DMS114 treated with DMSO at 0.1 percent for 48 hours (cell line): ENCODE results near the gene RNPS1.
A peak's percentile ranks its signal among the peaks of the same experiment; 100 is the strongest.

ENCODE experiments used
- DNase-seq: peaks from one replicate; lab custom pipeline; 2025; ENCODE audit not compliant: unreplicated experiment; lab: John Stamatoyannopoulos, UW

The RNPS1 gene, protein sequence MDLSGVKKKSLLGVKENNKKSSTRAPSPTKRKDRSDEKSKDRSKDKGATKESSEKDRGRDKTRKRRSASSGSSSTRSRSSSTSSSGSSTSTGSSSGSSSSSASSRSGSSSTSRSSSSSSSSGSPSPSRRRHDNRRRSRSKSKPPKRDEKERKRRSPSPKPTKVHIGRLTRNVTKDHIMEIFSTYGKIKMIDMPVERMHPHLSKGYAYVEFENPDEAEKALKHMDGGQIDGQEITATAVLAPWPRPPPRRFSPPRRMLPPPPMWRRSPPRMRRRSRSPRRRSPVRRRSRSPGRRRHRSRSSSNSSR

DNA sequence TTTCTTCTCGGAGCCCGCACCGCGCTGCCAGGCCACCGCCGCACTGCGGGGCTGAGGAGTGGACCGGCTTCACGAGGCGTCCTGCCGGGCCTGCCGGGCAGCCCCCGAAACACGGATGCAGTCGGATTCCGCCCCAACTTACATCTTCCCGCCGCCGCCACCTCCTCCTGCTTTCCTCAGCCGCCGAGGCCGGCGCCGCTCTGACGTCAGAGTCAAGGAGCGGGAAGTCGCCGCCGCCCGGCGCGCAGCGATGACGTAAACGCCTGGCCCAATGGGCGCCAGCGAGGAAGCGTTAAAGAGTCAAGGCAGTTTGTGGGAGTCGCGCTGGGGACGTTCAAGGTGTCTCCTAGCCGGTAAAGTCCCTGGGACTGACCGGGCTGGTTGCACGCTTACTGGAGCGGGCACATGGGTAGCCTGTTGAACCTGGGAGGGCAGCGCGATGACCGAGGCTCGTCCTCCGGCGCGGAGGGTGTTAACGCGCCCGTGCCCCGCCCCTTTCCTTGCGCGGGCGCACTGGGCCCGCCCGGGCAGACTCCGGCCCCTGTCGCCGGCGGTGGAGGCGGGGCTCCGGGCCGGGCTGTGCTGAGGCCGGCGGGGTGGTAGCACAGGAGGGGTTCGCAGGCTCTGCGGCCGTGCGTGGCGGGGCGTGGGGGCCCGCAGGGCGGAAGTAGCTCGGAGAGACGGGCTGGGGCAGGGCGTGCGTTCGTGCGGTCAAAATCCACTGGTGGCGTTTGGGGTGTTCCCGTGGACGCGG, at the start of gene RNPS1:
Gene RNPS1 (minus strand): TSS at position 214 of the 754 bp plus-strand sequence. CDS start 3,483 bp downstream, outside the sequence.
- peak; percentile 67 for DNase-seq

- DNase-seq = no peak
These were observed 49.5 kb upstream of the RNPS1 start for GRCh38 chr16:2317231-2318020.

DNA sequence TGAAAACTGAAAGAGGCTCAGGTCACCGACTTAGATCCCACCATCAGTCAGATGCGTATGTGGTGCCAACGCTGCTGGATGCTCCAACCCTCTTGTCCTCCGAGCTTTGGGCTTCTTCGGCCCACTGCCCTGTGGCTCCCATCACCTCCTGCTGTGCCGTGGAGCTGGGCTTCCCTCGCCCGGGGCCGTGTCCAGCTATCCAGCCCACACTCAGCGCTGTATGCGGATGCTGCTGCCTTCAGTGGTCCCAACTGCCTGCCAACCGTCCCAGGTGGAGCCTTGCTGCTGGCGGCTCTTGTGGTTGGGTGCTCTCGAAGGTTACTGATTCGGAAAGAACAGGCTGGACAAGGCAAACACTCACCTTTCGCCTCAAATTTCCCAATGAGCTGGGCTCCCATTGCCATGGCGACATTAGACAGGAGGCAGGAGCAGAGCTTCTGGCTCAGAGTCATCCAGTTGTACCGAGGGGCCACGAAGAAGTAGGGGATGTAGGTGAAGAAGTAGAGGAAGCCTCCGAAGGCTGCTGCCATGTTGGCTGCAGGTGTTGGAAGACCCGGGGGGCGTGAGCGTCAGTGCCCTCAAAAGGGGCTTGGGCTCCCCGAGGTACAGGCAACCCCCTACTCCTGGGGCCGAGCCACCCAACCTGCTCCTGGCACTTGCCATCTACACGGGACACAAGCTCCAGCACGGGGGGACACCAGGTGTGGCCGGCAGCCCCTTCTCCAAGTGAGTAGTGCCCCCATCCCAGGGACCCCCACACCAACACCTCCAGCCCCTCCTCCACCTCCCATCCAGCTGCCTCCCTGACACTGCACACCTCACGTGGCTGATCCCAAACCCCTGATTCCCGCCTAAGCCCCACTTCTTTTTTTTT, 40.4 kb upstream of the RNPS1 start:
- DNase-seq = no peak

GRCh38 chr16:2299915-2300192, 31.9 kb upstream of the RNPS1 start:
- no peak for DNase-seq

DNA sequence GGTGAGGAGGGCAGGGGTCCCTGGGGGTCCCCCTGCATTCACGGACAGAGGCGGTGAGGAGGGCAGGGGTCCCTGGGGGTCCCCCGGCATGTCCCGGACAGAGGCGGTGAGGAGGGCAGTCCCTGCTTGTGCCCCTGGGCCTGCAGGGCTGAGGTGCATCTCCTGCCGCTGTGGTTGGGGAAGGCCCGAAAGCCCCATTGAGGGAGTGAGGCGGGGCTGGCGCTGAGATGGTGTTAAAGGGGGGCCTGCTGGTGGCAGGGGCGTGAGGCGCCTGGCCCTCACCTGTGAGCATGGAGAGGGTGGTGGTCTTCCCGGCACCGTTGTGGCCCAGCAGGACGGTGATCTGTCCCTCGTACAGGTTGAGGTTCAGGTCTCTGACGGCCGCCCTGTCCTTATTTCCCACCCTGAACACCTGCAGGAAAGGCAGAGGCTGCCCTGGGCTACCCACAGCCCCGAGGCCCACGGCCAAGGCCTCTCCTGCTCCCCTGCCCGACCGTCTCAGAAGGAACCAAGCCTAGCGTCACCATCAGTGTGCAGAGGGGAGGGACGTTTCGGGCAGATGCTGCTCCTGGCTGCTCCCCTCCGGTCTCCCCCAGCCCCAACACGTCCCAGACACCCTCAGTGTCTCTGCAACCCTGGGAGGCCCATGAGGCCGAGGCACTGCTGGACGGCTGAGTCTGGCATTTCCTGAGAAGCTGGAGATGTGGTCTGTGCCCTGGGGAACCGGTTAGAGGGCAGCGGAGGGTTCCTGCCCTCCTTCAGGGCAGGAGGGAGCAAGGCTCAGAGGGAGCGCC, 31.4 kb upstream of the RNPS1 start:
- no peak for DNase-seq

- DNase-seq = no peak
These were observed 30.7 kb upstream of the RNPS1 start for GRCh38 chr16:2298621-2299020.

GRCh38 chr16:2297506-2297860, 29.6 kb upstream of the RNPS1 start:
- DNase-seq = no peak

DNA sequence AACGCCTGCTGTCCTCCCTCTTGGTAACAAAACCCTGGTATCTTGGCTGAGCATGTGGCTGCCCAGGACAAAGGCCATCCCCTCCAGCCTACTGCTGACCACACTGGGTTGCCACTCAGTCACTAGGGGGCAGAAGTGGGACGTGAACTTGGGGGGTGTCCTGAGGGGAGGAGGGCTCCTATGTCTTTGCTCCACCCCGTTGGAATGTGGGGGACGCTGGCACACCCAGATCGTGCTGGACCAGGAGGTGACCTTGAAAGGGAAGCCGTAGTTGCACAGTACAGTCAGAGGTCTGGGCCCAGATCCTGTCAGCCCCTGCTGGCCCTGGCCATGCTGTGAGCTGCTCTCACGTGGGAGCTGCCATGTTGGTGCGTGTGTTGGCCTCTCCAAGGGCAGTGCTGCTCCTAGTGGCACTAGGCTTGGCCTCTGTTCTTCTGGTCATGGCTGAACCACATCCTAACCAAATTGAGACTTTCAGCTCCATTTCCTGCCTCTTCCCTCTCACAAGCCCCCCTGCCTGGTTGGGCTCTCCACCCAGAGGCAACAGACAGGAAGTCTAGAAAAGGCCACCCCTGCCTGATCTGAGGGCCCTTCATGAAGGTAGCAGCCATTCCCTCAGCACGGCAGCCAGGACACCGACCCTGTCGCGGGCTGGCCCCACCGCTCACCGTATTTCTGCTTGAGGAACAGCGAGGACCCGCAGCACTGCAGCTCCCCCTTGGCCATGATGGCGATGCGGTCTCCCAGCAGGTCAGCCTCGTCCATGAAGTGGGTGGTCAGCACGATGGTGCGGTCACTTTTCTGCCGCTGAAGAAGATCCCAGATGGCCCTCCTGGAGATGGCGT, 29.0 kb upstream of the RNPS1 start:
- DNase-seq = no peak

GRCh38 chr16:2295056-2295798, 27.3 kb upstream of the RNPS1 start:
- DNase-seq = no peak

DNA sequence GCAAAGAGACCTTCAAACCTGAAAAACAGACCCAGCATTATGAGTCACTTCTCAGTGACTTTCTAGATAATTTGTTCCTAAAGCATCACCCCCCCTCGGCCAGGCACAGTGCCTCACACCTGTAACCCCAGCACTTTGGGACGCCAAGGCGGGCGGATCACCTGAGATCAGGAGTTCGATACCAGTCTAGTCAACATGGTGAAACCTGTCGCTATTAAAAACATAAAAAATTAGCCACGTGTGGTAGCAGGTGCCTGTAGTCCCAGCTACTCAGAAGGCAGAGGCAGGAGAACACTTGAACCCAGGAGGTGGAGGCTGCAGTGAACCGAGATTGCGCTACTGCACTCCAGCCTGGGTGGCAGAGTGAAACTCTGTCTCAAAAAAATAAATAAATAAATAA, 24.3 kb upstream of the RNPS1 start:
- no peak for DNase-seq

DNA sequence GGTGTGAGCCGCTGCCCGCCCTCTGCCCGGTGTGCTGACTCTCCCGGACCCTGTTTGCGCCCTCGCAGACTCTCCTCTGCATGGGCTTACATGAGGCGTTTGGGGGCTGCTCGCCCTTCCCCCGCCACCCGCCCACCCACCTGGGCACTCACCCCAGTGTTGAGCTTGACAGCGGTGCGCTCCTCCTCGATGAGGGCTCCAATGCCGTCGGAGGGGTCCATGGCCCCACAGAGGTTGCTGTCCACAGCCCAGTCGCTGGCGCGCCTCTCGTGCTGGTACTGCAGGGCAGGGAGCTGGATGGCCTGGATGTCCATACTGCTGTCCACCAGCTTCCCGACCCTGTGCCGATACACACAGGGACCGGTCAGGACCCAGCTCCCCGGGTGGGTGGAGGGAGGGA, 21.4 kb upstream of the RNPS1 start:
- DNase-seq = no peak

GRCh38 chr16:2288726-2289125, 20.8 kb upstream of the RNPS1 start:
- no peak for DNase-seq

- DNase-seq = no peak
These were observed 20.1 kb upstream of the RNPS1 start for GRCh38 chr16:2287916-2288547.

GRCh38 chr16:2286550-2286949, 18.6 kb upstream of the RNPS1 start:
- no peak for DNase-seq

- DNase-seq = no peak
These were observed 17.8 kb upstream of the RNPS1 start for GRCh38 chr16:2285731-2286191.

DNA sequence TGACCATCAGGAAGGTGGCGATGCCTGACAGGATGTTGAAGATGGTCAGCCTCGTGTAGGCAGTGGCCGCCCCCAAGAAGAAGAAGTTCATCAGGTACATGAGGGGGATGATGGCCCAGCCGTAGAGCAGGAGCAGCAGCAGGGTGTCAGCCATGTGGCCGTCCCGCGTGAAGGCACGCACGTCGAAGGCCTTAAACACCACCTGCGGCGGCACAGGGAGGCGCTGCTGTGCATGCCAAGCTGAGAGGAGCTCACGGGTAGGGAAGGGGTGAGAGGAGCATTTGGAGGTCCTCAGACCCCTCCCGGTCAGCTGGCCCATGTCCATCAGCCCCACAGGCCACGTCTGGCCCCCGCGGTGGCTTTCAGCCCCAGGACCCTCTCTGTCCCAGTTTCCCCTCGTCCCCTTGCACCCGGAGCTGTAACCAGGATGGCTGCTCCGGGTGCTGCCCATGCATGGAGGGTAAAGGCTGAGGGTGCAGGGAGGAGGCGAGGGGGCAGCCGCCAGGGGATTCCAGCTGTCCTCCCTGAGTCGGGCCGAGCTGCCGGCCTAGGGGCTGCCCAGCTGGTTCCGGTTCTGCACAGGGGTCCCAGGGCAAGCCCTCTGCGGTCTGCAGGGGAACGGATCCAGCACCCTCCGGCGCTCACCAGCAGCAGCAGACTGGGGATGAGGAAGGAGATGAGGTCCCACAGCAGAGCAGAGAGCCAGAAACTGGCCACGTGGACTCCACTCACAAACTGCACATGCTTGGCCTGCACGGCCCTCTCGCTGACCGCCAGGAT, 17.1 kb upstream of the RNPS1 start:
- no peak for DNase-seq

DNA sequence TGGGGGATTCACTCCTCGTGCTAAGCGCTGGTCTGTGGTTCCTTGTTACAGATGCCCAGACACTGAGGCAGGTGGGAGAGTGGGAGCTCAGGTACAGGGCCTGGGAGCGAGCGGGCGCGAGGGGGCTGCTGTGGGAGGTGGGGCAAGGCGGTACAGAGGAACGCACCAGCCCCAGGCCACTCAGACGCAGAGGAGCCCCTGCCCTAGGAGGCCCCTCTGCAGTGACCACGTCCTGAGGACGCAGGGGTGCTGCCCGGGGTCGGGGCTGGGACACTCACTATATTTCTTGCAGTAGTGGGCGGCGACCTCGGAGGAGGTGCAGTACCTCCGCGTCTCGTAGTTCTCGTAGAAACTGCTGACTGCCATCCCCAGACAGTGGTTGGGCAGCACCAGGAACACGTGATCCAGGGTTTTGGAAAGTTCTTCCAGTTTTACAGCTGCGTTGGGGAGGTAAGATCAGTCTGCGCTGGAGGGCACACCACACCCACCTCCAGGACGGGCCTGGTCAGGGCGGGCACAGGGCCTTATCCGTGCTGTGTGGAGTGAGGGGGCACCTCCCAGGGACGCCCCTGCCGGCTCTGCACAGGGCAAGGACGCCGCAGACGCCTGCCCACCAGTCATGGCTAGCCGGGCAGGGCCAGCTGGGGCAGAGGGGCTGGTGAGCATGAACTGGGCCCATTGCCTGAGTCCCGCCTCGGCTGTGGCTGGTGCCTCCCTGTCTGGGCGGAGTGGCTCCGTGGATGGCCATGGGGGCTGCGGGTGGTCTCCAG, 16.3 kb upstream of the RNPS1 start:
- no peak for DNase-seq
